ENCODE results near the gene CCDC28A.

- TF ChIP-seq RCOR1 (IDR thresholded peaks at IDR 0.05; ENCODE audit: low read depth, low read length): no peak
- no peak for TF ChIP-seq CTCF (IDR thresholded peaks at IDR 0.05)
- no peak for TF ChIP-seq MYC (IDR thresholded peaks at IDR 0.05; ENCODE audit: borderline replicate concordance, low read length)
- no peak for TF ChIP-seq ZFP36 (IDR thresholded peaks at IDR 0.05; ENCODE audit: borderline replicate concordance, partially characterized antibody)
- no peak for TF ChIP-seq RAD21 (conservative IDR thresholded peaks at IDR 0.05 in 1 of 2, IDR thresholded peaks at IDR 0.05 in 1 of 2)
- TF ChIP-seq PHF8 (IDR thresholded peaks at IDR 0.05; ENCODE audit: borderline replicate concordance, low read depth): no peak
- TF ChIP-seq KDM5A (IDR thresholded peaks at IDR 0.05): no peak
- no peak for TF ChIP-seq HMGXB4 (CRISPR knock-in tag; IDR thresholded peaks at IDR 0.05; ENCODE audit: borderline replicate concordance)
- no peak for TF ChIP-seq ZC3H11A (IDR thresholded peaks at IDR 0.05)
- no peak for TF ChIP-seq NFE2L2 (conservative IDR thresholded peaks at IDR 0.05; ENCODE audit: low read length)
- TF ChIP-seq POLR2A (IDR thresholded peaks at IDR 0.05; ENCODE audit: low read length): no peak
These were observed 29.8 kb downstream of the CCDC28A start for GRCh38 chr6:138803331-138803730.

Measured in A549 (cell line).